ENCODE data around the gene GAB4.
"Not testable (repeated sequence)": the region's sequence is repeated elsewhere in the genome, so short reads cannot be mapped to it uniquely, and the experiment has no call there.

Gene GAB4, protein sequence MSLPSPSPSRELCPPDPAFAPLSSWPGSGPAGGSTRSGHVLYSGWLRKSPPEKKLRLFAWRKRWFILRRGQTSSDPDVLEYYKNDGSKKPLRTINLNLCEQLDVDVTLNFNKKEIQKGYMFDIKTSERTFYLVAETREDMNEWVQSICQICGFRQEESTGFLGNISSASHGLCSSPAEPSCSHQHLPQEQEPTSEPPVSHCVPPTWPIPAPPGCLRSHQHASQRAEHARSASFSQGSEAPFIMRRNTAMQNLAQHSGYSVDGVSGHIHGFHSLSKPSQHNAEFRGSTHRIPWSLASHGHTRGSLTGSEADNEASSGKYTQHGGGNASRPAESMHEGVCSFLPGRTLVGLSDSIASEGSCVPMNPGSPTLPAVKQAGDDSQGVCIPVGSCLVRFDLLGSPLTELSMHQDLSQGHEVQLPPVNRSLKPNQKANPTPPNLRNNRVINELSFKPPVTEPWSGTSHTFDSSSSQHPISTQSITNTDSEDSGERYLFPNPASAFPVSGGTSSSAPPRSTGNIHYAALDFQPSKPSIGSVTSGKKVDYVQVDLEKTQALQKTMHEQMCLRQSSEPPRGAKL

DNA sequence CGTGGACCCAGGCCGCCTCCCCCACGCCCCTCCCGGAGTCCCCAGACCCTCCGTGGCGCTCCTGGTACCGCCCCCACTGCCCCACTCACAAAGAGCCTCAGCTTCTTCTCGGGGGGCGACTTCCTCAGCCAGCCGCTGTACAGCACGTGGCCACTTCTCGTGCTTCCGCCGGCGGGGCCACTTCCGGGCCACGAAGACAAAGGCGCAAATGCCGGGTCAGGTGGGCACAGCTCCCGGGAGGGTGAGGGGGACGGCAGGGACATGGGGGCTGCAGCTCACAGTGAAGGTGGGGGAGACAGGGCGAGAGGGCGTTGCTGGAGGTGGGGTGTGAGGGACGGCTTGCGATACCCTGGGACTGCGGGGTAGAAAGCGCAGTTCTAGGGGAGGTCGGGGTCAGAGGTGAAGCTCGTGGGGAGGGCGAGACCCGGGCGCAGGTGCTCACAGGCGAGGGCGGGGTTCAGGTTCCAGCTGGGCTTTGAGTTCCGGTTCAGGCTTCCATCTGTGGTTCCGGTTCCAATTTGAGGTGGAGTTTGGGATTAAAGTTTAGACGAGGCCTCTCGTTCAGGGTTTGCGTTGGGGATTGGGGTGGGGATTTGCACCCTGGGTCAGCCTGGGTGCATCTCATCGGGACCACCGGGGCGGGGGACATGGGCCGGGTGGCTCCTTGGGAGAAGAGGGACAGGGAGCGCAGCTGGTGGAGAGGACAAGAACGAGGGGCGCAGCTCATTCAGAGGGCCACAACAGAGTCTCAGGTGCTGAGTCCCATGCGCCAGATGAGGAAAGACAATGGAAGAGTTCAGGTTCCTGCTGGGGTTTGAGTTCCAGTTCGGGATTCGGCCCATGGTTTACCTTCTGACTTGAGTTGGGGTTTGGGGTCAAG, at the start of gene GAB4:
TSS of gene GAB4 (minus strand) at position 371 of the 880 bp plus-strand sequence. CDS start at position 263, 108 bp downstream.
- TF ChIP-seq POLR2A (IDR thresholded peaks at IDR 0.05; ENCODE audit: extremely low read depth, insufficient read length): no peak
- TF ChIP-seq, protein P1, sequence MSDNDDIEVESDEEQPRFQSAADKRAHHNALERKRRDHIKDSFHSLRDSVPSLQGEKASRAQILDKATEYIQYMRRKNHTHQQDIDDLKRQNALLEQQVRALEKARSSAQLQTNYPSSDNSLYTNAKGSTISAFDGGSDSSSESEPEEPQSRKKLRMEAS (IDR thresholded peaks at IDR 0.05; ENCODE audit: low read depth, low read length): no peak
- TF ChIP-seq, protein P2, sequence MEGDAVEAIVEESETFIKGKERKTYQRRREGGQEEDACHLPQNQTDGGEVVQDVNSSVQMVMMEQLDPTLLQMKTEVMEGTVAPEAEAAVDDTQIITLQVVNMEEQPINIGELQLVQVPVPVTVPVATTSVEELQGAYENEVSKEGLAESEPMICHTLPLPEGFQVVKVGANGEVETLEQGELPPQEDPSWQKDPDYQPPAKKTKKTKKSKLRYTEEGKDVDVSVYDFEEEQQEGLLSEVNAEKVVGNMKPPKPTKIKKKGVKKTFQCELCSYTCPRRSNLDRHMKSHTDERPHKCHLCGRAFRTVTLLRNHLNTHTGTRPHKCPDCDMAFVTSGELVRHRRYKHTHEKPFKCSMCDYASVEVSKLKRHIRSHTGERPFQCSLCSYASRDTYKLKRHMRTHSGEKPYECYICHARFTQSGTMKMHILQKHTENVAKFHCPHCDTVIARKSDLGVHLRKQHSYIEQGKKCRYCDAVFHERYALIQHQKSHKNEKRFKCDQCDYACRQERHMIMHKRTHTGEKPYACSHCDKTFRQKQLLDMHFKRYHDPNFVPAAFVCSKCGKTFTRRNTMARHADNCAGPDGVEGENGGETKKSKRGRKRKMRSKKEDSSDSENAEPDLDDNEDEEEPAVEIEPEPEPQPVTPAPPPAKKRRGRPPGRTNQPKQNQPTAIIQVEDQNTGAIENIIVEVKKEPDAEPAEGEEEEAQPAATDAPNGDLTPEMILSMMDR (IDR thresholded peaks at IDR 0.05; ENCODE audit: low read depth, low read length): no peak
- no peak for TF ChIP-seq MYC (IDR thresholded peaks at IDR 0.05; ENCODE audit: low read depth, low read length)
- no peak for DNase-seq (ENCODE audit: low read depth)
- H3K4me3 ChIP-seq (ENCODE audit: low read depth, low read length): no peak within 1 kb of the TSS

DNA sequence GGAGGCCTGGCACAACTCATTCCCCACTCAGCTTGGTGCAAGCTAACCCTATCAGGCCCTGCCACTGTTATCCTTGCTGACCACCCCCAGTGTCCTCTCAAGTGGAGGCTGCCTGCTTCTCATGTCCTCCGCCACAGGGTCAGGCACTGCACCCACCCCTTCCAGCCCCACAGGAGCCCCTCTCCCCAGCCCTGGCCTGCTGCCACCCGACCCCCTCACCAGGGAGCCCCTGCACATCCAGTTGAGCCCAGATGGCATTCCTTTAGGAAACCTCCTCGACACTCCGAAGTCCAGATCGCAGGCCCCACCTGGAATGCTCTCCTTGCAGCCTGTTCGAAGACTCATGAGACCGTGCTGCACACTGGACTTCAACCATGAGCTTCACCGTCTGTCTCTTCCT, 48.8 kb upstream of the GAB4 start:
- no peak for TF ChIP-seq POLR2A (IDR thresholded peaks at IDR 0.05; ENCODE audit: extremely low read depth, insufficient read length)
- TF ChIP-seq, protein P1 (IDR thresholded peaks at IDR 0.05; ENCODE audit: low read depth, low read length): no peak
- TF ChIP-seq MYC (IDR thresholded peaks at IDR 0.05; ENCODE audit: low read depth, low read length): no peak
- TF ChIP-seq, protein P2 (IDR thresholded peaks at IDR 0.05; ENCODE audit: low read depth, low read length): no peak
- H3K4me3 ChIP-seq (ENCODE audit: low read depth, low read length): no peak overlapping the region
- no peak for DNase-seq (ENCODE audit: low read depth)

DNA sequence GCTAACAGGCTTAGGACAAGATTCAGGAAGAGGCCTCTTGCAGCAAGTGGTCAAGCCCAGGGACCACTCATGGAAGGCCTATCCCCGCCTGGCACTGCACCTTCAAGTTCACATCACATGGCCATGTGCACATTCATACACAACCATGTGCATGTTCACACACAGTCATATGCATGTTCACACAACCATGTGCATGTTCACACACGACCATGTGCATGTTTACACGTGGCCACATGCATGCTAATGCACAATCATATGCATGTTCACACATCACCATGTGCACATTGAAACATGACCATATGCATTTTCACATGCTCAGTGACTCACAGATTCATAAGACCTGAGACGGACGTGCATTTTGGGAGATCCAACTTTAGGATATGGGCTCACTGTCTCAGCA, 48.0 kb upstream of the GAB4 start:
- TF ChIP-seq MYC (IDR thresholded peaks at IDR 0.05; ENCODE audit: low read depth, low read length): no peak
- TF ChIP-seq, protein P1 (IDR thresholded peaks at IDR 0.05; ENCODE audit: low read depth, low read length): peak; percentile 45; the same call in 1 of the 2 replicates
- DNase-seq (ENCODE audit: low read depth): no peak

DNA sequence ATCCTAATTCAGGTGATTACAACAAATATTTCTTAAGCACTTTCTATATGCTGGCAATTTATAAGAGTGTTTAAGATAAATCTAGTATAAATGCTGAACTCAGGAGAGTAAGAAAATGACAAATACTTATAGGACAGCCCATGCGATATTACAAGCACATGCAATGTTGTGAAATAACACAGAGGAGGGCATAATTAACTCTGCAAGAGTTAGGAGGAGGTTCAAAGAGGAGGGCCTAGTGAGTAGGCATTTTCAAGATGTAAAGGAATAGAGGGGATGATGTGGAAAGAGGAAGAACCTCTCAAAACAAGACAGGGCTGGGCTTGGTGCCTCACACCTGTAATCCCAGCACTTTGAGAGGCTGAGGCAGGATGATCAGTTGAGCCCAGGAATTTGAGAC, 39.6 kb upstream of the GAB4 start:
- TF ChIP-seq POLR2A (IDR thresholded peaks at IDR 0.05; ENCODE audit: extremely low read depth, insufficient read length) (no peak), MYC (IDR thresholded peaks at IDR 0.05; ENCODE audit: low read depth, low read length) (no peak)
- TF ChIP-seq, protein P2 (IDR thresholded peaks at IDR 0.05; ENCODE audit: low read depth, low read length): no peak
- TF ChIP-seq, protein P1 (IDR thresholded peaks at IDR 0.05; ENCODE audit: low read depth, low read length): no peak
- H3K4me3 ChIP-seq (ENCODE audit: low read depth, low read length): no peak overlapping the region
- DNase-seq (ENCODE audit: low read depth): peak; percentile 64

More for the DNA sequence above, 48.0 kb upstream of the GAB4 start:
- H3K4me3 ChIP-seq (ENCODE audit: low read depth, low read length): no peak overlapping the region

DNA sequence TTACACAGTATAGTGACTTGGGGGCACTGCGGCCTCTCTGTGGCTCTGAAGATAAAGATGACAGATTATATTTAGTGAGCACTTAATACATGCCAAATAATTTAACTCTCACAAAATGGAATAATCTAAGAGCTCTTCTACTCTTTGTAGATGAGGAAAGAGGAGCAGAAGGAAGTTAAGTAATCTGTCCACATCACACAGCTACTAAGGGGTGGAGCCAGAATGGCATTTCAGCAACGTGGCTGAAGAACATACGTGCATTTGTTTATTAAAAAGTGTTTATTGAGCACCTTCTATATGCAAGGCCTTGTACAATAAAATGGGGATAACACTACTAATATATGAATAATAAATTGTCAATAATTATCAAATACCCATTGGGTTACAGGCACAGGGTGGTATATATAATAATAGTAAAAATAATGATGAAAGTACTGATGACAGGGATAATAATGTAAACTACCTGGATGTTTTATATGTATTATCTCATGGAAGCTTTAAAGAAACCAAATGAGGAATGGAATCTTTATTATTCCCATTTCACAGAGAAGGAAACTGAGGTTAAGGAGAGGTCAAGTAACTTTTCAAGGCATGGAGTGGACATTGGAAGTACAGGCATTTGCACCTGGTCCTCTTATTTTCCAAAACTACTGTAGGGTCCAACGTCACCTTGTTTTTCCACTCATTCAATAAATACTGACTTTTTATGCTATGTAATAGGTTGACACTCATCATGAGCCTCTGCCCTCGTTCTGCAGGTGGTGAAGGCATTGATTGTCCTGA, 38.7 kb upstream of the GAB4 start:
- TF ChIP-seq, protein P1 (IDR thresholded peaks at IDR 0.05; ENCODE audit: low read depth, low read length): no peak
- no peak for DNase-seq (ENCODE audit: low read depth)
- H3K4me3 ChIP-seq (ENCODE audit: low read depth, low read length): no peak overlapping the region

DNA sequence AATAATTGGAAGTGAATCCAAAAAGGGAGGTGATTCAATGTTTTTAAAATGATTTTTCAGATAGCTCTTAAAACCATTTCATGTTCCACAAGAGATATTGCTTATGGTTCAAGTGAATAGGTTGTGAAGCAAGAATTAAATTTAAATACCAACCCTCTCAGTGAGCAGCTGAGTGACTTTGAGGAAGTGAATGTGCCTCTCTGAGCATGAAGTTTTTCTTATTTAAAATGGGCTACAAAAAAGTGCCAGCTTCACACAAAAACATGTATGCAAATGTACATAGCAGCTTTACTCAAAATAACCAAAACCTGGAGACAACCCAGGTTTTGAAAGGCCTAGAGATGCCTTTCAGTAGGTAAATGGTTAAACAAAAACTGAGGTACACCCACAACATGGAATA, 35.5 kb upstream of the GAB4 start:
- no peak overlapping the region for H3K4me3 ChIP-seq (ENCODE audit: low read depth, low read length)
- DNase-seq (ENCODE audit: low read depth): no peak
- TF ChIP-seq, protein P1 (IDR thresholded peaks at IDR 0.05; ENCODE audit: low read depth, low read length): no peak
- TF ChIP-seq, protein P2 (IDR thresholded peaks at IDR 0.05; ENCODE audit: low read depth, low read length): no peak
- no peak for TF ChIP-seq MYC (IDR thresholded peaks at IDR 0.05; ENCODE audit: low read depth, low read length)
- no peak for TF ChIP-seq POLR2A (IDR thresholded peaks at IDR 0.05; ENCODE audit: extremely low read depth, insufficient read length)

DNA sequence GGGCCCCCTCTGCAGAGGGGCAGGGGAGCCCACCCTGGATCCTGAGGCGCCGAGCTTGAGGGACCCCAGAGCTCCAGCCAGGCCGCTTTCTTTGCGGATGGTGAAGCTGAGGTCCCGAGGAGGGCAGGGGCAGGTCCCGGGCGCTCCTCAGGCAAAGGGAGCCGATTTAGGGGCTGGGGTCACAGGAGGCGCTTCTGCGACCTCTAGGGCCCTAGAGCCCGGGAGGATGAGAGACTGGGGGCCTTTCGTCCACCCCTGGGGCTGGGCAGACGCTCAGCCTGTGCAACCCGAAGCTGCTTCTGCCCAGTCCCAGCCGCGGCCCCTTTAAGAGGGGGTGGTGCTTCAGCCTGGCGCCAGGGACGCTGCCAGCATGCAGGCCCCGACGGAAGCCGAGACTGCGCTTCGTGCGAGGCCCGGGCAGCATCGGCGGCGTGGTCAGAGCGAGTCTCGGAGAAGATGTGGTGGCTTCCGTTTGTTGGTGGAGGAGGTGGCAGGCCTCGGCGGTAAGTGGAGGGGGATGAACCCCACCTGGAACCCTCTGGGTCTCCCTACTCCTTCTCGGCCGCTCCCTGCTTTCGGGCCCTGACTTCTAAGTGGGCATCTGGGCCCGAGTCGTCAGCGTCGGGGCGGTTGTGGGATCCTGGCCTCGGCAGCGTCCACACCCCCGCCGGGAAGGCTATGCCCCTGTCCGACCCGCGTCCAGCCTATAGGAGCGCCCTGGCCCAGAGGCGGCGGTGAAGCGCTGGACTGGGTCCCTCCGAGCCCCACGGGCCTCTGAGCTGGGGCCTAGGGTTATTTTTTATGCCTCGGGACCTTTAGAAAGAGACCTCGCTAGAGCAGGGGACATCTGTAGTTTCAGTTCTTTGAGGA, 29.1 kb upstream of the GAB4 start:
- not testable (repeated sequence) for H3K4me3 ChIP-seq (ENCODE audit: low read depth, low read length); DNase-seq (ENCODE audit: low read depth)
